ENCODE measurements around the gene PCK1. TPM values are rescaled to one million over a fixed set of nuclear protein-coding genes. Genes with fewer than 3 reads are reported as not detected.

The PCK1 gene
- total RNA-seq, 1 donor from 2014 or later = under 0.01 TPM

GRCh38 chr20:57558614-57559288 is 2.2 kb upstream of the PCK1 start:
- FAIRE-seq = no peak
- DNase-seq (ENCODE audit: low spot score in 2 of 2) = no peak

GRCh38 chr20:57559289-57559634 is 1.6 kb upstream of the PCK1 start:
- no peak for DNase-seq (ENCODE audit: low spot score in 2 of 2)
- no peak for FAIRE-seq

GRCh38 chr20:57559658-57560553 is 1.0 kb upstream of the PCK1 start:
- FAIRE-seq (no peak), DNase-seq (ENCODE audit: low spot score in 2 of 2) (no peak)

GRCh38 chr20:57561356-57562279 is 708 bp downstream of the PCK1 start:
- FAIRE-seq = no peak
- DNase-seq (ENCODE audit: low spot score in 2 of 2) = no peak

DNA sequence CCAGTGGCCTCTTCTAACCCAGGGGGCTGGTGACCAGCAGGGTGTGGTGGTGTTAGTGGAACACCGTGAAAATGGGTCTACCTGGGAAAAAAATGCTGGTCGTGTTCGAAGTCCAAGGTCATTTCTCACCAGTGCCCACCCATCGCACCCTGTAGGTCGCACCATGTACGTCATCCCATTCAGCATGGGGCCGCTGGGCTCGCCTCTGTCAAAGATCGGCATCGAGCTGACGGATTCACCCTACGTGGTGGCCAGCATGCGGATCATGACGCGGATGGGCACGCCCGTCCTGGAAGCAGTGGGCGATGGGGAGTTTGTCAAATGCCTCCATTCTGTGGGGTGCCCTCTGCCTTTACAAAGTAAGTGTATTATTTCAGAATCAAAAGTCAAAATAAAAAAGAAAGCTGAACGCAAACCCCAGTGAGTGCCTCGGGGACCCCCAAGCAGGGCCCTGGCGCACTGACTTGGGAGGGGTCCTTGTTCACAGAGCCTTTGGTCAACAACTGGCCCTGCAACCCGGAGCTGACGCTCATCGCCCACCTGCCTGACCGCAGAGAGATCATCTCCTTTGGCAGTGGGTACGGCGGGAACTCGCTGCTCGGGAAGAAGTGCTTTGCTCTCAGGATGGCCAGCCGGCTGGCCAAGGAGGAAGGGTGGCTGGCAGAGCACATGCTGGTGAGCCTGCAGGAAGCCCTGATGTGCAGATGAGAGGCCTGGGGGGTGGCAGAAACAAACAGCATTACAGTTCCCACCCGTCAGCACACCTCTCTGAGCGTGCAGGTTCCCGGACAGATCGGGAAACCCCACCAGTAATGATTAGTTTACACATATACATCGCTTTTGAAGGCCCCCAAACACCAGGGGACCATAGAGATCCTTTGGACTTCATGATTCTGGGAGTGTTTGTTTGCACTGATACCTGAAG is 1.9 kb downstream of the PCK1 start:
- no peak for DNase-seq (ENCODE audit: low spot score in 2 of 2)

DNA sequence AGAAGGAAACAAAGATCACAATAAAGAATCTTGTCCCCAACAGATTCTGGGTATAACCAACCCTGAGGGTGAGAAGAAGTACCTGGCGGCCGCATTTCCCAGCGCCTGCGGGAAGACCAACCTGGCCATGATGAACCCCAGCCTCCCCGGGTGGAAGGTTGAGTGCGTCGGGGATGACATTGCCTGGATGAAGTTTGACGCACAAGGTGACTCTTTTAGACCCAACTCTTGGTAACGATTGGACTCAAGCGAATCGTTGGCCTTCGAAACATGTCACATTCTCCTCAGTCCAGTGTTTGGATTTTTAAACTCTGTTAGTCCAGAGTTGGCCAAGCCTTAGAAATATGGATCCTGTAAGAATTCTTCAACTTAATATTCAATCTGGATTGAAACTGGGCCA is 2.6 kb downstream of the PCK1 start:
- no peak for FAIRE-seq
- no peak for DNase-seq (ENCODE audit: low spot score in 2 of 2)

More for the DNA sequence above, 1.9 kb downstream of the PCK1 start:
- no peak for FAIRE-seq

DNA sequence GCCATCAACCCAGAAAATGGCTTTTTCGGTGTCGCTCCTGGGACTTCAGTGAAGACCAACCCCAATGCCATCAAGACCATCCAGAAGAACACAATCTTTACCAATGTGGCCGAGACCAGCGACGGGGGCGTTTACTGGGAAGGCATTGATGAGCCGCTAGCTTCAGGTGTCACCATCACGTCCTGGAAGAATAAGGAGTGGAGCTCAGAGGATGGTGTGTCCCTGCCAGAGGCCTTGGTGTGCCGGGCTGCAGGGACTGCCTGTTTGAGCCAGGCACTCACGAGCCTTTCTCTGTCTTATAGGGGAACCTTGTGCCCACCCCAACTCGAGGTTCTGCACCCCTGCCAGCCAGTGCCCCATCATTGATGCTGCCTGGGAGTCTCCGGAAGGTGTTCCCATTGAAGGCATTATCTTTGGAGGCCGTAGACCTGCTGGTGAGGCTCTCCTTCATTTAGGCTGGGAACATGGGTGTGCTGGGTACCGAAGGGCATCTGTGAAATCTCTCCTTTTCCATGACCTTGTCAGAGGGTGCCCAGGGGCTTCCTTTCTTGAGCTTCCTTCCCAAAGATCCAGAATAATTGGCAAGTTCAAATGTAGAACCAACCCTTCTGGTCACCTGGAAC is 3.4 kb downstream of the PCK1 start:
- no peak for FAIRE-seq
- no peak for DNase-seq (ENCODE audit: low spot score in 2 of 2)

DNA sequence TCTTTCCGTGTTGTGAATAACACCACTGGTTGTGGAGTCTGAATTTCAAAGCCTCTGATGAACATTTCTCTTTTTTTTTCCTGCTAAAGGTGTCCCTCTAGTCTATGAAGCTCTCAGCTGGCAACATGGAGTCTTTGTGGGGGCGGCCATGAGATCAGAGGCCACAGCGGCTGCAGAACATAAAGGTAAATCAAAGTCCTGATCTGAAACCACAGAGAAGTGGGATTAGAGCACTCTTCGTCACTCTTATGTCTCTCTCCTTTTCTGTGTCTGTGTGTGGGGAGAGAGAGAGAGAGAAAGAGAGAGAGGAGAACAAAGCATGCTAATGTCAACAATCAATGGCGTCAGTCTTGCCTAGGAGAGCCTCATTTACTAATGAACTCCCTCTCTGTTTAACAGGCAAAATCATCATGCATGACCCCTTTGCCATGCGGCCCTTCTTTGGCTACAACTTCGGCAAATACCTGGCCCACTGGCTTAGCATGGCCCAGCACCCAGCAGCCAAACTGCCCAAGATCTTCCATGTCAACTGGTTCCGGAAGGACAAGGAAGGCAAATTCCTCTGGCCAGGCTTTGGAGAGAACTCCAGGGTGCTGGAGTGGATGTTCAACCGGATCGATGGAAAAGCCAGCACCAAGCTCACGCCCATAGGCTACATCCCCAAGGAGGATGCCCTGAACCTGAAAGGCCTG is 4.2 kb downstream of the PCK1 start:
- DNase-seq (ENCODE audit: low spot score in 2 of 2) (no peak), FAIRE-seq (no peak)

DNA sequence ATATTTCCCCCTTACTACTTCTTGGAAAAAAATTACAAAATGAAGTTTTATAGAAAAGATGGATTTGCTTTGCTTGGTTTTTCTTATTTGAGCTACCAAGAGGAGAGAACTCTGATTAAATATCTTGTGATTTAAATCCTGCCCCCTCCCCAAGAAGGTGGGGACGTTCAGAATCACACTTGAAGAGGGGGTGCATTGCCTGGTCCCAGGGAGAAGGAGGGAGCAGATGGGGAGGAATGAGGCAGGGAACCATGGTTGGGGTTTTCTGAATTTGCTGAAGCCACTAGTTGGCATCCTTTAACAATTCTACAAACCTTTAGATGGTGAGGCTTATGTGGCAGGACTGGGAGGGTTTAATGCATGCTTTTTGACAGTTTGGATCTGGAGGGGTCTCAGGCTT is 5.5 kb downstream of the PCK1 start:
- FAIRE-seq = no peak
- DNase-seq (ENCODE audit: low spot score in 2 of 2) = no peak

GRCh38 chr20:57566803-57567459 is 6.0 kb downstream of the PCK1 start:
- DNase-seq (ENCODE audit: low spot score in 2 of 2) = no peak
- no peak for FAIRE-seq

- no peak for FAIRE-seq
Observed at GRCh38 chr20:57567471-57568079, 6.7 kb downstream of the PCK1 start.

DNA sequence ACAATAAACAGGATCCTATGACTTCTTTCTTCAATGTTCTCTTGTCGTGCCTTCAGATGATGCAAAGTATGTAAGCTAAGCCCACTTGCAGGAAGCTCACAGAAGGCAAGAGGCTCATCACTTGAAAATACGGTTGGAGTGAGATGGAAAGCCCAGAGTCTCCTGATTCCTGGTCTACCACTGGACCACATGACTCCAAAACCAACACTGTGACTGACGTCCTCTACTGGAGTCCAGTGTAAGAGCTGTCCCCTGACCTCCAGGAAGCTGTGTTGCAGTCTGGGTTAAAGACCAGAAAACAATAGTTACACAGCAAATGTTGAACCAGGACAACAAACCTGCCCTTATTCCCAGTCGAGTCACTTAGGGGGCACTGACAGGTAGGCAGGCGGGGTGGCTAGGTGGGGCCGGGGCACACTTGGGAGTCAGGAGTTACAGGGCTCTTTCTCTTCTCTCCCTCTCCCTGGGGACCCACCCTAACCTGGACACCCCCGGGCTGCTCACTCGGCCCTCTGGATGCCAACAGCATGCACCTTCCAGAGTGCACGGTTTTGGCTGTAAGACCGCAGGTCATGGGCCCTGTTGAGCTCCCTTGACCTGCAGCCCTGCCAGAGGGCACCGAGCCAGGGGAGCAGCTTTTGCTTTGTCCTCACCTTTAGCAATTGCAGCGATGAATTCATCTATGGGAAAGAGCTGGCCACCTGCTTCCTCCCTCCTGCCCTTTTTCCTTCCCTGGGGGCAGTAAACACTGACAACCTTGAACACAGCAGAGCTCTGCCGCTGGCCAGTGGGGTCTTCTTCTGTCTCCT is 7.4 kb downstream of the PCK1 start:
- FAIRE-seq = no peak
- DNase-seq (ENCODE audit: low spot score in 2 of 2) = no peak

More at GRCh38 chr20:57567471-57568079, 6.7 kb downstream of the PCK1 start:
- no peak for DNase-seq (ENCODE audit: low spot score in 2 of 2)

GRCh38 chr20:57568960-57569359 is 8.1 kb downstream of the PCK1 start:
- no peak for DNase-seq (ENCODE audit: low spot score in 2 of 2)
- FAIRE-seq = no peak

DNA sequence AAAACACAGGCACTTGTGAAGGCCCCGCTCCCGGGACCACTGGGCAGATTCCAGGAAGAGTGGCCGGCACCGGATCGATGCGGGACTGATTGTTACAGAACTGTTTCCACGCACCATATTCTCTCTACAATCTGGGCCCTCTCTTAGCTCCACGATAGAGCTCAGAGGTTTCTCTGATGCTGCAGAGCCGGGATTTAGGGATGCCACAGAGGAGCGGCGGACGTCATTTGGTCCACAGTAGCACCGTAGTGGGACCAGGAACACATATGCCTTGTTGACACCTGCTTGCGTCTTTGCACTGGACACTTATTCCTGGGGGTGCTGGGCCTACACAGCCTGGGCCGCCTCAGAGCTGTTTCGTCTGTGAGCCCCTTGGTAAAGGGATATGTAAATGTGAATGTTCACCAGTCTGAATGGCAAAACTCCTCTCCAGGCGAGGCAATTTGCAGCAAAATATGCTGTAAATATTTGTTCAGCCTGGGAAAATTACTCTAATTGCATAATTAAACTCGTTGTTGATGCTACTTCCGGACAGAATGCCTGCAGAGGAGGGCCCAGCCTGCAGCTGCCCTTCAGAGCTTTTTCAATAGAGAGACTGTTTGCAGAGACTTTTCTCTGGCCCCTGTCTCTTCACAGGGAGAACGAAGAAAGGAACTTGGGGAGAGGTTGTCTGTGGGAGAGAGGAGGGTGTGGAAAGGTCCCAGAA is 9.4 kb downstream of the PCK1 start:
- FAIRE-seq = no peak
- DNase-seq (ENCODE audit: low spot score in 2 of 2) = no peak

GRCh38 chr20:57570920-57571319 is 10.0 kb downstream of the PCK1 start:
- FAIRE-seq (no peak), DNase-seq (ENCODE audit: low spot score in 2 of 2) (no peak)

- DNase-seq (ENCODE audit: low spot score in 2 of 2) = no peak
- FAIRE-seq = no peak
Observed at GRCh38 chr20:57571782-57572416, 11.0 kb downstream of the PCK1 start.

All from frontal cortex (tissue), 4 donors.